BLaER1 (cell line): ENCODE measurements around the gene FAM177A1.
A peak's percentile ranks its signal among the peaks of the same experiment; 100 is the strongest.
"Not testable (repeated sequence)": the region's sequence is repeated elsewhere in the genome, so short reads cannot be mapped to it uniquely, and the experiment has no call there.

Experiments used
- H3K27ac ChIP-seq: shearing (Covaris generic); formaldehyde crosslinking; 2 replicates; pipeline ENCODE4 v1.8.1; 2022
- H3K27me3 ChIP-seq: shearing (Covaris generic); formaldehyde crosslinking; 2 replicates; pipeline ENCODE4 v1.8.1; 2022
- H3K36me3 ChIP-seq: shearing (Covaris generic); formaldehyde crosslinking; 2 replicates; pipeline ENCODE4 v1.8.1; 2022
- H3K4me1 ChIP-seq: shearing (Covaris generic); formaldehyde crosslinking; 2 replicates; pipeline ENCODE4 v1.8.1; 2022
- H3K4me2 ChIP-seq: shearing (Covaris generic); formaldehyde crosslinking; 2 replicates; pipeline ENCODE4 v1.8.1; 2022
- H3K4me3 ChIP-seq: shearing (Covaris generic); formaldehyde crosslinking; 2 replicates; pipeline ENCODE4 v1.8.1; 2022
- H3K9ac ChIP-seq: shearing (Covaris generic); formaldehyde crosslinking; 2 replicates; pipeline ENCODE4 v1.8.1; 2022
- H3K9me3 ChIP-seq: shearing (Covaris generic); formaldehyde crosslinking; 2 replicates; pipeline ENCODE4 v1.8.1; 2022
- H4K20me1 ChIP-seq: shearing (Covaris generic); formaldehyde crosslinking; 2 replicates; pipeline ENCODE4 v1.8.1; 2022
- Cebpa-rat ChIP-seq: shearing (Covaris generic); IDR thresholded peaks from 2 replicates; pipeline ENCODE4 v1.8.1; 2022

The FAM177A1 gene

DNA sequence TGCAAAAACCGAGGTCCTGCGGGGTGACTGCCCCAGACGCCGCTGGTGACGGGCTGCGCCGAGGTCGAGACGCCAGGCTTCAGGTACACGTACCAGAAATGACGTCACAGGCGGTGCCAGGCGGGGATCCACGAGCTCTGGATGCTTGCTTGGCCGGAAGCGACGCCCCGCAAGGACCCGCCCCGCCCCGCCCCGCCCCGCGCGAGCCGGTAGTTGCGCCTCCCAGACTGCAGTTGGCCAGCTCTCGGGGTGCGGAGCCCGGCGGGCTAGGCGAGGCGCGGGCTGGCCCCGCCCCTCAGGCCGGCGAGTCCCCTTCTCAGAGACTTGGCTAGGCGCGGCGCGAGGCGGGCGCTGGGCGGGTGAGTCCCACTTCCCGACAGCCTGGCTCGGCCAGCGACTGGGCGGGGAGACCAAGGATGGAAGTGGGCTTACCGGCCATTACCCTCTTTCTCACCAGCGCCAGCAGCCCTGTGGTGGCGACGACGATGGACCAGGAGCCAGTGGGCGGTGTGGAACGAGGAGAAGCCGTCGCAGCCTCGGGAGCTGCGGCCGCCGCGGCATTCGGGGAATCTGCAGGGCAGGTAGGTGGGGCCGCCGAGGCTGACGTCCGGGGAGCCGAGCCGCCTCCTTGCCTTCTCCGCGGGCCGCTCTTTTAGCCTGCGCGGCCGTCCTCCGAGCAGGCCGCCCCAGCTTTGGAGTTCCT, at the start of gene FAM177A1:
TSS of gene FAM177A1 (plus strand) at position 225 of the 703 bp plus-strand sequence. CDS start at position 417, 192 bp downstream.
- Histone ChIP-seq H3K4me1 (peaks cover 18% of the 10 kb centered on the region), H3K4me2 (peak within 1 kb of the TSS; percentile 85), H3K9me3 (no peaks in the 10 kb centered on the region), H3K27me3 (no peaks in the 10 kb centered on the region), H3K9ac (peak within 1 kb of the TSS; percentile 82), H3K36me3 (peaks cover 8% of the 10 kb centered on the region; the same call in 1 of the 2 replicates), H3K4me3 (peak within 1 kb of the TSS; percentile 88), H4K20me1 (no peaks in the 10 kb centered on the region), H3K27ac (peak within 1 kb of the TSS; percentile 73)
- no peak for TF ChIP-seq Cebpa-rat

GRCh38 chr14:34997762-34998161, 48.3 kb upstream of the FAM177A1 start:
- no peak overlapping the region for H3K4me3 ChIP-seq
- no peak for TF ChIP-seq Cebpa-rat
- no peak overlapping the region for H3K4me2 ChIP-seq
- no peaks in the 10 kb centered on the region for H3K9me3 ChIP-seq
- peaks cover 4% of the 10 kb centered on the region; the same call in 1 of the 2 replicates for H3K4me1 ChIP-seq
- no peak overlapping the region for H3K27ac ChIP-seq
- no peaks in the 10 kb centered on the region for H3K27me3 ChIP-seq
- H3K9ac ChIP-seq = no peak overlapping the region
- peaks cover 46% of the 10 kb centered on the region for H3K36me3 ChIP-seq
- H4K20me1 ChIP-seq = peaks cover 47% of the 10 kb centered on the region

DNA sequence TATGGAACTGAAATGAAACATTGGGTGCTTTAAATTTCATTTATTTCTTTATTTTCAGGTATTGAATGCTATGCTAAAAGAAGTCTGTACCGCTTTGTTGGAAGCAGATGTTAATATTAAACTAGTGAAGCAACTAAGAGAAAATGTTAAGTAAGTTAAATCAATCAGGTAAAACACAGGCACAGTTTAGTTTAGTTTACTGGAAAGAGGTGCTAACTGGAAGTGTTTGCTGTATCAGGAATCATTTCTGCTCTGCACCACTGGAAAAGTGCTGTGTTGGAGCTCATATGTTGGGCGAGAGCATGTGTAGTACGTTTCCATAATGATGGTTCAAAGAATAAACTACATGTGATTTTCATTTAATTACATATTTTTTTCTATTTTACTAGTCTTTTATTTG, 46.6 kb upstream of the FAM177A1 start:
- peaks cover 62% of the 10 kb centered on the region for H3K36me3 ChIP-seq
- no peak overlapping the region for H3K4me2 ChIP-seq
- H3K9me3 ChIP-seq = no peaks in the 10 kb centered on the region
- H4K20me1 ChIP-seq = peaks cover 30% of the 10 kb centered on the region
- H3K9ac ChIP-seq = no peak overlapping the region
- peaks cover 4% of the 10 kb centered on the region; the same call in 1 of the 2 replicates for H3K4me1 ChIP-seq
- H3K4me3 ChIP-seq = no peak overlapping the region
- H3K27me3 ChIP-seq = no peaks in the 10 kb centered on the region
- TF ChIP-seq Cebpa-rat = no peak
- H3K27ac ChIP-seq = no peak overlapping the region

- no peak overlapping the region for H3K4me2 ChIP-seq
- no peaks in the 10 kb centered on the region for H3K9me3 ChIP-seq
- no peaks in the 10 kb centered on the region for H3K27me3 ChIP-seq
- no peaks in the 10 kb centered on the region for H3K4me1 ChIP-seq
- TF ChIP-seq Cebpa-rat = no peak
- peaks cover 8% of the 10 kb centered on the region; the same call in 1 of the 2 replicates for H4K20me1 ChIP-seq
- no peak overlapping the region for H3K9ac ChIP-seq
- peaks cover 75% of the 10 kb centered on the region for H3K36me3 ChIP-seq
- H3K4me3 ChIP-seq = no peak overlapping the region
- no peak overlapping the region for H3K27ac ChIP-seq
These were observed 44.5 kb upstream of the FAM177A1 start for GRCh38 chr14:35001621-35002020.

GRCh38 chr14:35004839-35005238, 41.2 kb upstream of the FAM177A1 start:
- Histone ChIP-seq H3K9ac (no peak overlapping the region), H3K9me3 (no peaks in the 10 kb centered on the region), H3K27ac (no peak overlapping the region), H3K4me3 (no peak overlapping the region), H3K4me1 (no peaks in the 10 kb centered on the region), H3K27me3 (no peaks in the 10 kb centered on the region), H3K36me3 (peaks cover 75% of the 10 kb centered on the region), H4K20me1 (no peaks in the 10 kb centered on the region), H3K4me2 (no peak overlapping the region)
- TF ChIP-seq Cebpa-rat = no peak

DNA sequence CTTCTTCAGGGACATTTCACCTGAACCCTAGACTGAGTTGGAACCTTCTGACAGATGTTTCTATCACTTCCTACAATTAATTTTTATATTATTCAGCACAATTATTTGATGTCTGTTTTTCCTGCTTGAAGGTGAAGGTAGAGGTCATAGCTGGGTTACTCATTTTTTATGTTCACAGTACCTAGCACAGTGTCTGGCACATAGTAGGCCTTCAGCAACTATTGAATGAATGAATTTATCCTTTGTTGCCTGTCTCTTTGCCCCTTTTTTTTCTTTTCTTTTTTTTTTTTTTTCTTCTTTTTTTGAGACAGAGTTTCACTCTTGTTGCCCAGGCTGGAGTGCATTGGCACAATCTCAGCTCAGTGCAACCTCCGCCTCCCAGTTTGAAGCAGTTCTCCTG, 29.5 kb upstream of the FAM177A1 start:
- Histone ChIP-seq H3K4me1 (no peaks in the 10 kb centered on the region), H3K4me2 (no peak overlapping the region), H3K9me3 (no peaks in the 10 kb centered on the region), H3K27me3 (no peaks in the 10 kb centered on the region), H3K4me3 (no peak overlapping the region), H3K36me3 (peaks cover 94% of the 10 kb centered on the region), H4K20me1 (no peaks in the 10 kb centered on the region), H3K27ac (no peak overlapping the region), H3K9ac (no peak overlapping the region)
- no peak for TF ChIP-seq Cebpa-rat

DNA sequence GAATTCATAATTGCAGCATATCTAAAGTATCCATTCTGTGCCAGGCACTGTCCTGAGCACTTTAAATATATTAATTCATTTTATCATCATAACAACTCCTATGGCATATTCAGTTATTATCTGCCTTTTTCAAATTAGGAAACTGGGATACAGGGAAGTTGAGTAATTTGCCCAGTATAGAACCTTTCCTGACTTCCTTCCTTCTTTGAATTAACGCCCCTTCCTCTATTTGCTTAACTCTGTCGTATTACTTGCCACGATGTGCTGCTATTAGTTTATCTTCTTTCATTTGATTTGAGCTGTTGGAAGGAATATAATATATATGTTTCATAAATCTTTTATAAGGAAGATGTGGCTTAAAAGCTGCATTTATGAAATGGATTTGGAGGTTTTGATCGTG, 25.4 kb upstream of the FAM177A1 start:
- Histone ChIP-seq H3K36me3 (peaks cover 92% of the 10 kb centered on the region), H3K4me3 (no peak overlapping the region), H3K9ac (no peak overlapping the region), H3K9me3 (no peaks in the 10 kb centered on the region), H3K27ac (no peak overlapping the region), H3K4me2 (no peak overlapping the region), H4K20me1 (no peaks in the 10 kb centered on the region), H3K27me3 (no peaks in the 10 kb centered on the region), H3K4me1 (no peaks in the 10 kb centered on the region)
- no peak for TF ChIP-seq Cebpa-rat

- TF ChIP-seq Cebpa-rat = no peak
- H3K36me3 ChIP-seq = peaks cover 89% of the 10 kb centered on the region
- H3K4me3 ChIP-seq = no peak overlapping the region
- H4K20me1 ChIP-seq = no peaks in the 10 kb centered on the region
- H3K27me3 ChIP-seq = no peaks in the 10 kb centered on the region
- no peak overlapping the region for H3K9ac ChIP-seq
- H3K4me1 ChIP-seq = no peaks in the 10 kb centered on the region
- H3K27ac ChIP-seq = no peak overlapping the region
- no peak overlapping the region for H3K4me2 ChIP-seq
- H3K9me3 ChIP-seq = peaks cover 24% of the 10 kb centered on the region
These were observed 17.6 kb upstream of the FAM177A1 start for GRCh38 chr14:35028435-35028834.

DNA sequence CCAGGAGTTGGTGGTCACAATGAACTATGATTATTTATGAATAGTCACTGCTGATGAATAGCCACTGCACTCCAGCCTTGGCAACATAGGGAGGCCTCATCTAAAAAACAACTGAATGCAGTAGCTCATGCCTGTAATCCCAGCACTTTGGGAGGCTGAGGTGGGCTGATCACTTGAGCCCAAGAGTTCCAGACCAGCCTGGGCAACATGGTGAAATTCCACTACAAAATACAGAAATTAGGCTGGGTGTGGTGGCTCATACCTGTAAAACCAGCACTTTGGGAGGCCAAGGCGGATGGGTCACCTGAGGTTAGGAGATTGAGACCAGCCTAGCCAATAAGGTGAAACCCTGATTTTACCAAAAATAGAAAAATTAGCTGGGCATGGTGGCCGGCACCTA, 13.5 kb upstream of the FAM177A1 start:
- Histone ChIP-seq H3K9ac (no peak overlapping the region), H3K4me3 (no peak overlapping the region), H3K4me1 (no peaks in the 10 kb centered on the region), H3K27ac (no peak overlapping the region), H3K36me3 (peaks cover 68% of the 10 kb centered on the region), H4K20me1 (no peaks in the 10 kb centered on the region), H3K4me2 (no peak overlapping the region), H3K27me3 (no peaks in the 10 kb centered on the region), H3K9me3 (peaks cover 53% of the 10 kb centered on the region)
- no peak for TF ChIP-seq Cebpa-rat

DNA sequence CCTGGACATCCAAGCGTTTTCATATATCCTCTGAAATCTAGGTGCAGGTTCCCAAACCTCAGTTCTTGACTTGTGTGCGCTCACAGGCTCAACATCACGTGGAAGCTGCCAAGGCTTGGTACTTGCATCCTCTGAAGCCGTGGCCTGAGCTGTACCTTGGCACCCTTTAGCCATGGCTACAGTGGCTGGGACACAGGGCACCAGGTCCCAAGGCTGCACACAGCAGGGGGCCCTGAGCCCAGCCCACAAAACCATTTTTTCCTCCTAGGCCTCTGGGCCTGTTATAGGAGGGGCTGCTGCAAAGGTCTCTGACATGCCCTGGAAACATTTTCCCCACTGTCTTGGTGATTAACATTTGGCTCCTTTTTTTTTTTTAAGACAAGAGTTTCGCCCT, 11.6 kb upstream of the FAM177A1 start:
- no peak for TF ChIP-seq Cebpa-rat
- H3K36me3 ChIP-seq = peaks cover 55% of the 10 kb centered on the region
- no peak overlapping the region for H3K27ac ChIP-seq
- no peaks in the 10 kb centered on the region for H3K4me1 ChIP-seq
- no peak overlapping the region for H3K4me2 ChIP-seq
- H3K9ac ChIP-seq = no peak overlapping the region
- H3K9me3 ChIP-seq = peaks cover 53% of the 10 kb centered on the region
- H3K27me3 ChIP-seq = no peaks in the 10 kb centered on the region
- no peaks in the 10 kb centered on the region for H4K20me1 ChIP-seq
- H3K4me3 ChIP-seq = peak overlapping the region; percentile 36; the same call in 1 of the 2 replicates

DNA sequence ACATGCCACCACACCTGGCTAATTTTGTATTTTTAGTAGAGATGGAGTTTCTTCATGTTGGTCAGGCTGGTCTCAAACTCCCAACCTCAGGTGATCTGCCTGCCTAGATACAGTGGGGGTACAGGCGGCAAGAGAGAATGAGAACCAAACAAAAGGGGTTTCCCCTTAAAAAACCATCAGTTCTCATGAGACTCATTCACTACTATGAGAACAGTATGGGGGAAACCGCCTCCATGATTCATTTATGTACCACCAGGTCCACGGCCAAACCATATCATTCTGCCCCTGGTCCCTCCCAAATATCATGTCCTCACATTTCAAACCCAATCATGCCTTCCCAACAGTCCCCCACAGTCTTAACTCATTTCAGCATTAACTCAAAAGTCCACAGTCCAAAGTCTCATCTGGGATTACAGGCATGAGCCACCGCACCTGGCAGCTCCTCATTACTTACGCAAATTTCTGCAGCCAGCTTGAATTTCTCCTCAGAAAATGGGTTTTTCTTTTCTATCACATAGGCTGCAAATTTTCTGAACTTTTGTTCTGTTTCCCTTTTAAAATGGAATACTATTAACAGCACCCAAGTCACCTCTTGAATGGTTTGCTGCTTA, 11.0 kb upstream of the FAM177A1 start:
- Histone ChIP-seq H3K36me3 (peaks cover 49% of the 10 kb centered on the region), H3K9me3 (peaks cover 53% of the 10 kb centered on the region)
- not testable (repeated sequence) for H3K4me3 ChIP-seq, H3K4me1 ChIP-seq, H4K20me1 ChIP-seq, H3K4me2 ChIP-seq, H3K27me3 ChIP-seq, H3K27ac ChIP-seq, H3K9ac ChIP-seq

- H4K20me1 ChIP-seq, H3K27ac ChIP-seq, H3K4me2 ChIP-seq, H3K4me3 ChIP-seq, H3K4me1 ChIP-seq, H3K27me3 ChIP-seq, H3K9ac ChIP-seq: not testable (repeated sequence)
- peaks cover 17% of the 10 kb centered on the region for H3K36me3 ChIP-seq
- peaks cover 30% of the 10 kb centered on the region for H3K9me3 ChIP-seq
These were observed 7.8 kb upstream of the FAM177A1 start for GRCh38 chr14:35038312-35038711.
